SK-N-SH (cell line): ENCODE results near the gene ADAMTS6. TPM values are rescaled to one million over a fixed set of nuclear protein-coding genes. Genes with fewer than 3 reads are reported as not detected.

ENCODE experiments used
- CTCF ChIA-PET: fragments of 300-600, 350-600 bp; formaldehyde crosslinking; extraction: SDS; loops from one replicate; lab custom pipeline; 2021; lab: Yijun Ruan, JAX
- POLR2A ChIA-PET: fragments of 350-600 bp; sonication (Branson Sonifier 250); formaldehyde crosslinking; extraction: SDS; loops from one replicate; lab custom pipeline; 2020; ENCODE audit warnings: antibody characterized with exemption, inconsistent platforms; lab: Yijun Ruan, JAX
- DNase-seq: peaks from one replicate; pipeline ENCODE4 v3.0.0; 2012
- H2AFZ ChIP-seq: fragments of 200-600 bp; sonication (generic); 2 replicates; pipeline ENCODE4 v1.8.1; 2016; ENCODE audit warnings: antibody characterized with exemption, mild to moderate bottlenecking, low read depth
- H3F3A ChIP-seq: fragments of 200-600 bp; sonication (generic); replicated peaks from 2 replicates; pipeline ENCODE3; 2016; ENCODE audit warnings: antibody characterized with exemption, mild to moderate bottlenecking; ENCODE audit not compliant: insufficient read depth
- H3K27ac ChIP-seq, 2 experiments: fragments of 200-500 bp in 1 of 2; fragments of 200-600 bp in 1 of 2; sonication (Bioruptor generic) in 1 of 2; sonication (generic), shearing (Covaris generic) in 1 of 2; 2 replicates each; pipeline versions ENCODE4 v1.5.1 to v1.6.1; 2014 to 2016; ENCODE audit warnings: low read depth in 2 of 2, inconsistent platforms in 1 of 2, low read length in 1 of 2, mild to moderate bottlenecking in 1 of 2, mixed read lengths in 1 of 2
- H3K27me3 ChIP-seq: fragments of 200-600 bp; sonication (generic), shearing (Covaris generic); 2 replicates; pipeline ENCODE4 v1.6.1; 2016; ENCODE audit warnings: mixed run types; ENCODE audit not compliant: insufficient read depth
- H3K36me3 ChIP-seq, 2 experiments: fragments of 200-500 bp in 1 of 2; fragments of 200-600 bp in 1 of 2; sonication (Bioruptor generic) in 1 of 2; sonication (generic) in 1 of 2; replicated peaks in 1 of 2; 2 replicates each; pipeline versions ENCODE3 to v1.5.1; 2014 to 2016; ENCODE audit warnings: low read length in 1 of 2, mild to moderate bottlenecking in 1 of 2; ENCODE audit not compliant: insufficient read depth in 2 of 2, control insufficient read depth in 1 of 2
- H3K4me1 ChIP-seq, 2 experiments: fragments of 200-500 bp in 1 of 2; fragments of 200-600 bp in 1 of 2; sonication (Bioruptor generic) in 1 of 2; sonication (generic), shearing (Covaris generic) in 1 of 2; 2 replicates each; pipeline versions ENCODE4 v1.5.1 to v1.6.1; 2014 to 2016; ENCODE audit warnings: low read depth in 1 of 2, low read length in 1 of 2, mixed run types in 1 of 2; ENCODE audit not compliant: insufficient read depth in 2 of 2, control insufficient read depth in 1 of 2
- H3K4me2 ChIP-seq: fragments of 200-600 bp; sonication (generic), shearing (Covaris generic); 2 replicates; pipeline ENCODE4 v1.6.1; 2017; ENCODE audit warnings: mixed run types
- H3K4me3 ChIP-seq, 2 experiments: fragments of 200-500 bp in 1 of 2; fragments of 200-600 bp in 1 of 2; sonication (Bioruptor generic) in 1 of 2; sonication (generic), shearing (Covaris generic) in 1 of 2; 2 replicates each; pipeline versions ENCODE4 v1.5.1 to v1.8.1; 2014 to 2016; ENCODE audit warnings: low read depth in 2 of 2, inconsistent platforms in 1 of 2, low read length in 1 of 2, mild to moderate bottlenecking in 1 of 2, mixed read lengths in 1 of 2, moderate library complexity in 1 of 2
- H3K79me2 ChIP-seq: fragments of 200-600 bp; sonication (generic); 2 replicates; pipeline ENCODE4 v1.8.1; 2017; ENCODE audit warnings: mild to moderate bottlenecking; ENCODE audit not compliant: insufficient read depth
- H3K9ac ChIP-seq: fragments of 200-600 bp; sonication (generic); 2 replicates; pipeline ENCODE4 v1.6.1; 2017; ENCODE audit warnings: mixed run types
- H3K9me2 ChIP-seq: fragments of 200-600 bp; sonication (generic); 2 replicates; pipeline ENCODE4 v1.6.1; 2017; ENCODE audit warnings: mixed run types
- H3K9me3 ChIP-seq: fragments of 200-600 bp; sonication (generic); 2 replicates; pipeline ENCODE4 v1.6.1; 2017; ENCODE audit warnings: mixed run types, mild to moderate bottlenecking, moderate library complexity
- H4K20me1 ChIP-seq: fragments of 200-600 bp; sonication (generic); 2 replicates; pipeline ENCODE4 v1.6.1; 2017; ENCODE audit warnings: mild to moderate bottlenecking, mixed run types; ENCODE audit not compliant: insufficient read depth
- EZH2phosphoT487 ChIP-seq: fragments of 200-600 bp; sonication (generic); IDR thresholded peaks from 2 replicates; pipeline ENCODE4 v1.6.1; 2017; ENCODE audit warnings: low read depth, mixed run types, mild to moderate bottlenecking, antibody characterized with exemption, moderate library complexity, borderline replicate concordance
- MAX ChIP-seq: IDR thresholded peaks from 2 replicates; pipeline ENCODE4 v1.4.0; 2012; ENCODE audit warnings: low read depth
- NFIC ChIP-seq: IDR thresholded peaks from 2 replicates; pipeline ENCODE4 v1.4.0; 2012; ENCODE audit warnings: borderline replicate concordance
- PBX3 ChIP-seq: IDR thresholded peaks from 2 replicates; pipeline ENCODE4; 2012
- RCOR1 ChIP-seq: fragments of 150-350 bp; IDR thresholded peaks from 2 replicates; pipeline ENCODE4 v1.6.1; 2017; ENCODE audit warnings: antibody characterized with exemption, low read length
- ZBTB33 ChIP-seq: IDR thresholded peaks from 2 replicates; pipeline ENCODE4 v1.4.0; 2012; ENCODE audit warnings: low read depth, borderline replicate concordance
- WGBS: methylation state at CpG from one replicate; pipeline ENCODE4 v1.1.6; 2017; ENCODE audit warnings: low lambda C conversion rate; 5-methylcytosine and 5-hydroxymethylcytosine counted together
- polyA plus RNA-seq, 3 experiments: library from polyadenylated mRNA; depleted of rRNA; stranded (reverse); fragments of >200 nt; gene quantifications; 2 replicates each; pipeline ENCODE4 v1.2.3, GENCODE V29; 2012
- TF ChIP-seq, protein P1 (sequence below): fragments of 150-350 bp; IDR thresholded peaks from 2 replicates; pipeline ENCODE4 v1.6.1; 2017; ENCODE audit warnings: antibody characterized with exemption, low read length, low read depth, borderline replicate concordance

Gene ADAMTS6
- polyA plus RNA-seq, 1 of the 3 experiments (the other 2 are of a cell fraction) = 15.0 TPM

GRCh38 chr5:65111961-65112658 lies 369.6 kb downstream of the ADAMTS6 start:
- Histone ChIP-seq H3K9me2 (no peaks in the 10 kb centered on the region), H3K4me3 (no peak overlapping the region), H3K4me2 (no peak overlapping the region)

More at GRCh38 chr5:65111961-65112658, 369.6 kb downstream of the ADAMTS6 start:
- TF ChIP-seq NFIC = no peak
- no peak for TF ChIP-seq PBX3
- TF ChIP-seq ZBTB33 = no peak
- TF ChIP-seq MAX = no peak
- no peak for TF ChIP-seq RCOR1
- TF ChIP-seq, protein P1, sequence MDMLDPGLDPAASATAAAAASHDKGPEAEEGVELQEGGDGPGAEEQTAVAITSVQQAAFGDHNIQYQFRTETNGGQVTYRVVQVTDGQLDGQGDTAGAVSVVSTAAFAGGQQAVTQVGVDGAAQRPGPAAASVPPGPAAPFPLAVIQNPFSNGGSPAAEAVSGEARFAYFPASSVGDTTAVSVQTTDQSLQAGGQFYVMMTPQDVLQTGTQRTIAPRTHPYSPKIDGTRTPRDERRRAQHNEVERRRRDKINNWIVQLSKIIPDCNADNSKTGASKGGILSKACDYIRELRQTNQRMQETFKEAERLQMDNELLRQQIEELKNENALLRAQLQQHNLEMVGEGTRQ = no peak
- TF ChIP-seq EZH2phosphoT487 = no peak
- Histone ChIP-seq H3K79me2 (no peaks in the 10 kb centered on the region; the same call in 1 of the 2 replicates), H3K36me3 (peaks cover 0 to 5% of the 10 kb centered on the region in 2 experiments), H3K9ac (no peak overlapping the region), H3K27ac (no peak overlapping the region), H4K20me1 (no peaks in the 10 kb centered on the region), H3K4me1 (no peaks in the 10 kb centered on the region), H3F3A (no peaks in the 10 kb centered on the region), H3K27me3 (no peaks in the 10 kb centered on the region), H2AFZ (no peak overlapping the region), H3K9me3 (peaks cover 7% of the 10 kb centered on the region; the same call in 1 of the 2 replicates)
- ChIA-PET CTCF (interaction anchor here (0.7 kb wide), 1 partner anchor 431 kb away, joined by 3 read pairs; no protein-coding TSS in a partner anchor), POLR2A (no interaction called here)
- WGBS = 92% methylated on average over 12 of the region's 12 CpGs
- no peak for DNase-seq
